Upper lobe of left lung (tissue), 6 donors: Measurements from ENCODE around the gene ST14. TPM values are rescaled to one million over a fixed set of nuclear protein-coding genes. Genes with fewer than 3 reads are reported as not detected.
"Not testable (repeated sequence)": the region's sequence is repeated elsewhere in the genome, so short reads cannot be mapped to it uniquely, and the experiment has no call there.

ENCODE experiments used
- ATAC-seq, 2 donors: fragments of 200-7000 bp; cut with Tn5 transposase; one replicate each; pipeline ENCODE4 v1.9.1; 2022; ENCODE audit warnings: mild to moderate bottlenecking in 2 of 2, moderate library complexity in 2 of 2; ENCODE audit not compliant: low FRiP score in 2 of 2
- DNase-seq, 2 donors: peaks; one replicate each; pipeline ENCODE4 v3.0.0-alpha.2; 2019 to 2020
- H3K27ac ChIP-seq, 4 donors: fragments of 200-600 bp; sonication (generic); one replicate each; pipeline ENCODE4 v1.5.1; 2016 to 2019
- H3K27me3 ChIP-seq, 4 donors: fragments of 200-600 bp; sonication (generic); one replicate each; pipeline ENCODE4 v1.5.1; 2017 to 2019
- H3K36me3 ChIP-seq, 4 donors: fragments of 200-600 bp; sonication (generic); one replicate each; pipeline ENCODE4 v1.5.1; 2016 to 2019
- H3K4me1 ChIP-seq, 4 donors: fragments of 200-600 bp; sonication (generic); one replicate each; pipeline ENCODE4 v1.5.1; 2018 to 2019
- H3K4me3 ChIP-seq, 4 donors: fragments of 200-600 bp; sonication (generic); one replicate each; pipeline ENCODE4 v1.5.1; 2017 to 2019; ENCODE audit warnings: mild to moderate bottlenecking in 2 of 4, moderate library complexity in 1 of 4
- H3K9me3 ChIP-seq, 4 donors: fragments of 200-600 bp; sonication (generic); one replicate each; pipeline ENCODE4 v1.5.1; 2018 to 2019
- CTCF ChIP-seq, 6 experiments: fragments of 450-650 bp in 4 of 6; fragments of 200-600 bp in 2 of 6; sonication (generic) in 2 of 6; IDR thresholded peaks; one replicate each; pipeline ENCODE4 v1.5.1; 2016 to 2019; ENCODE audit warnings: antibody characterized with exemption in 6 of 6
- EP300 ChIP-seq, 4 donors: sonication (generic); formaldehyde crosslinking; IDR thresholded peaks; one replicate each; pipeline ENCODE4 v1.5.1; 2017; ENCODE audit warnings: antibody characterized with exemption in 4 of 4, control low read depth in 2 of 4
- POLR2A ChIP-seq, 4 donors: fragments of 450-650 bp; IDR thresholded peaks; one replicate each; pipeline ENCODE4 v1.5.1; 2016 to 2017; ENCODE audit warnings: antibody characterized with exemption in 4 of 4, mild to moderate bottlenecking in 2 of 4
- POLR2AphosphoS5 ChIP-seq, 2 donors: sonication (generic); formaldehyde crosslinking; IDR thresholded peaks; one replicate each; pipeline ENCODE4 v1.5.1; 2017; ENCODE audit warnings: antibody characterized with exemption in 2 of 2
- WGBS, 2 donors: methylation state at CpG; one replicate each; pipeline ENCODE4 v1.1.5; 2017 to 2018; 5-methylcytosine and 5-hydroxymethylcytosine counted together
- total RNA-seq, 6 donors: library from RNA; depleted of rRNA in 4 of 6; stranded (reverse); fragments of >200 nt in 4 of 6; gene quantifications; one replicate each; pipeline versions ENCODE4 v1.1.0 to v1.2.1, GENCODE V29; 2016 to 2021
- donor health status: DM: no; HTN: no; CAD: no; lungs with moderate emphysema.
- donor health status: DM: no; HTN: yes; CAD: no; lungs with severe emphysema.

The ST14 gene
- total RNA-seq, 6 donors from 2014 or later: 49.2 to 105 (median 72.1) TPM

GRCh38 chr11:130191896-130192295, 32.3 kb downstream of the ST14 start:
- ATAC-seq (no peak), DNase-seq (no peak)
- no peaks in the 10 kb centered on the region for H3K27me3 ChIP-seq
- no peak overlapping the region for H3K27ac ChIP-seq
- H3K9me3 ChIP-seq: no peaks in the 10 kb centered on the region
- peaks cover 0 to 22% (median 12%) of the 10 kb centered on the region in 4 donors for H3K36me3 ChIP-seq
- TF ChIP-seq EP300 (IDR thresholded peaks at IDR 0.05) (no peak), POLR2A (IDR thresholded peaks at IDR 0.05) (no peak), CTCF (IDR thresholded peaks at IDR 0.05) (no peak), POLR2AphosphoS5 (IDR thresholded peaks at IDR 0.05) (no peak)
- no peaks in the 10 kb centered on the region for H3K4me1 ChIP-seq
- 88% methylated on average over 14 of the region's 14 CpGs for WGBS, 2 donors
- no peak overlapping the region for H3K4me3 ChIP-seq

GRCh38 chr11:130192845-130193267, 33.3 kb downstream of the ST14 start:
- no peak for ATAC-seq
- peak in 1 of 2 donors; percentile 81 for DNase-seq
- WGBS, 2 donors: 60 to 75% methylated on average over 4 of the region's 4 CpGs
- Histone ChIP-seq H3K27ac (no peak overlapping the region), H3K27me3 (no peaks in the 10 kb centered on the region), H3K36me3 (peaks cover 0 to 31% (median 21%) of the 10 kb centered on the region in 4 donors), H3K4me1 (no peaks in the 10 kb centered on the region), H3K4me3 (no peak overlapping the region), H3K9me3 (no peaks in the 10 kb centered on the region)
- no peak for TF ChIP-seq POLR2AphosphoS5 (IDR thresholded peaks at IDR 0.05)
- no peak for TF ChIP-seq CTCF (IDR thresholded peaks at IDR 0.05)
- no peak for TF ChIP-seq POLR2A (IDR thresholded peaks at IDR 0.05)
- TF ChIP-seq EP300 (IDR thresholded peaks at IDR 0.05): no peak

- H3K27me3 ChIP-seq, ATAC-seq, DNase-seq, H3K4me3 ChIP-seq, H3K4me1 ChIP-seq, H3K27ac ChIP-seq, H3K9me3 ChIP-seq: not testable (repeated sequence)
- 95 to 97% methylated on average over 14 of the region's 14 CpGs for WGBS, 2 donors
- peaks cover 0 to 37% (median 25%) of the 10 kb centered on the region in 4 donors for H3K36me3 ChIP-seq
Measured at GRCh38 chr11:130193551-130193950, 34.0 kb downstream of the ST14 start.

- no peaks in the 10 kb centered on the region for H3K27me3 ChIP-seq
- H3K36me3 ChIP-seq: peaks cover 3 to 46% (median 29%) of the 10 kb centered on the region in 4 donors
- H3K9me3 ChIP-seq: no peaks in the 10 kb centered on the region
- H3K4me1 ChIP-seq: no peaks in the 10 kb centered on the region
- no peak for TF ChIP-seq EP300 (IDR thresholded peaks at IDR 0.05)
- no peak for TF ChIP-seq POLR2AphosphoS5 (IDR thresholded peaks at IDR 0.05)
- no peak for TF ChIP-seq CTCF (IDR thresholded peaks at IDR 0.05)
- no peak for TF ChIP-seq POLR2A (IDR thresholded peaks at IDR 0.05)
- WGBS, 2 donors: 91 to 93% methylated on average over 13 to 16 of the region's 21 CpGs
- no peak overlapping the region for H3K4me3 ChIP-seq
- no peak overlapping the region for H3K27ac ChIP-seq
- ATAC-seq (no peak), DNase-seq (no peak)
Measured at GRCh38 chr11:130194241-130195023, 34.9 kb downstream of the ST14 start.

- peak in 1 of 2 donors; percentile 74 for ATAC-seq
- no peaks in the 10 kb centered on the region for H3K4me1 ChIP-seq
- no peak overlapping the region for H3K4me3 ChIP-seq
- H3K27ac ChIP-seq: no peak overlapping the region
- TF ChIP-seq POLR2AphosphoS5 (IDR thresholded peaks at IDR 0.05) (no peak), EP300 (IDR thresholded peaks at IDR 0.05) (no peak), CTCF (IDR thresholded peaks at IDR 0.05) (no peak), POLR2A (IDR thresholded peaks at IDR 0.05) (no peak)
- no peaks in the 10 kb centered on the region for H3K27me3 ChIP-seq
- 86 to 93% methylated on average over 11 to 12 of the region's 27 CpGs for WGBS, 2 donors
- H3K9me3 ChIP-seq: no peaks in the 10 kb centered on the region
- peaks cover 3 to 59% (median 33%) of the 10 kb centered on the region in 4 donors for H3K36me3 ChIP-seq
- DNase-seq: no peak
Measured at GRCh38 chr11:130197386-130198035, 37.9 kb downstream of the ST14 start.
